PC-3 (cell line): ENCODE measurements around the gene SRSF2.

Experiments used
- EZH2 ChIP-seq: fragments of 300-600 bp; sonication (generic); IDR thresholded peaks from one replicate; pipeline ENCODE4 v1.6.1; 2017; ENCODE audit warnings: antibody characterized with exemption, mild to moderate bottlenecking, low read length; ENCODE audit not compliant: unreplicated experiment
- EZH2phosphoT487 ChIP-seq: fragments of 300-600 bp; sonication (generic); IDR thresholded peaks from 2 replicates; pipeline ENCODE4 v1.6.1; 2018; ENCODE audit warnings: mild to moderate bottlenecking, antibody characterized with exemption, low read length, borderline replicate concordance
- TF ChIP-seq, protein P1 (sequence below): fragments of 300-600 bp; sonication (generic); conservative IDR thresholded peaks from 2 replicates; pipeline ENCODE4 v1.5.1; 2017; ENCODE audit warnings: antibody characterized with exemption, low read depth, mild to moderate bottlenecking, low read length

DNA sequence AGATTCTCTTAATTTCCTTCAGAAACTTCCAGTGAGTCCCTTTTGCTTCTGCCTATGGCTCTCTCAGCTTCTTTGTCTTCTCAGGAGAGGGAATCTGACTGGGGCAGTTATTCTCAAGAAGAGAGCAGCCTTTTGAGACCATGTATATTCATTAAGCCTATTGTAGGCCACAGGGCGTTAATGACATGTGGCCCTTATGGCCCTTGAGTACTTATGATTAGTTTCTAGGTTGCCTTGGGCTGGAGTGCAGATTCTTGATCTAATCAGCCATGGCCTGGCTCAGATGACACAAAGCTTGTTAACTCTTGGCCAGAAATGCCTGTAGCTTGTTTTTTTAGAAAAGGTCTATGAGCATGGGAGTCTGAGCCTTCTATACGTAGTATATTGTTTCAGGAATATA lies 18.2 kb upstream of the SRSF2 start:
- TF ChIP-seq, protein P1, sequence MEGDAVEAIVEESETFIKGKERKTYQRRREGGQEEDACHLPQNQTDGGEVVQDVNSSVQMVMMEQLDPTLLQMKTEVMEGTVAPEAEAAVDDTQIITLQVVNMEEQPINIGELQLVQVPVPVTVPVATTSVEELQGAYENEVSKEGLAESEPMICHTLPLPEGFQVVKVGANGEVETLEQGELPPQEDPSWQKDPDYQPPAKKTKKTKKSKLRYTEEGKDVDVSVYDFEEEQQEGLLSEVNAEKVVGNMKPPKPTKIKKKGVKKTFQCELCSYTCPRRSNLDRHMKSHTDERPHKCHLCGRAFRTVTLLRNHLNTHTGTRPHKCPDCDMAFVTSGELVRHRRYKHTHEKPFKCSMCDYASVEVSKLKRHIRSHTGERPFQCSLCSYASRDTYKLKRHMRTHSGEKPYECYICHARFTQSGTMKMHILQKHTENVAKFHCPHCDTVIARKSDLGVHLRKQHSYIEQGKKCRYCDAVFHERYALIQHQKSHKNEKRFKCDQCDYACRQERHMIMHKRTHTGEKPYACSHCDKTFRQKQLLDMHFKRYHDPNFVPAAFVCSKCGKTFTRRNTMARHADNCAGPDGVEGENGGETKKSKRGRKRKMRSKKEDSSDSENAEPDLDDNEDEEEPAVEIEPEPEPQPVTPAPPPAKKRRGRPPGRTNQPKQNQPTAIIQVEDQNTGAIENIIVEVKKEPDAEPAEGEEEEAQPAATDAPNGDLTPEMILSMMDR, result no peak
- TF ChIP-seq EZH2 (no peak), EZH2phosphoT487 (no peak)
